GM19463 (cell line): ENCODE measurements around the gene MED16.
"Not testable (repeated sequence)": the region's sequence is repeated elsewhere in the genome, so short reads cannot be mapped to it uniquely, and the experiment has no call there.

Experiments
- ATAC-seq: cut with Tn5 transposase; IDR thresholded peaks from one replicate; pipeline ENCODE4 v1.9.1; 2021; ENCODE audit warnings: mild to moderate bottlenecking, moderate library complexity; ENCODE audit not compliant: unreplicated experiment

MED16 gene

DNA sequence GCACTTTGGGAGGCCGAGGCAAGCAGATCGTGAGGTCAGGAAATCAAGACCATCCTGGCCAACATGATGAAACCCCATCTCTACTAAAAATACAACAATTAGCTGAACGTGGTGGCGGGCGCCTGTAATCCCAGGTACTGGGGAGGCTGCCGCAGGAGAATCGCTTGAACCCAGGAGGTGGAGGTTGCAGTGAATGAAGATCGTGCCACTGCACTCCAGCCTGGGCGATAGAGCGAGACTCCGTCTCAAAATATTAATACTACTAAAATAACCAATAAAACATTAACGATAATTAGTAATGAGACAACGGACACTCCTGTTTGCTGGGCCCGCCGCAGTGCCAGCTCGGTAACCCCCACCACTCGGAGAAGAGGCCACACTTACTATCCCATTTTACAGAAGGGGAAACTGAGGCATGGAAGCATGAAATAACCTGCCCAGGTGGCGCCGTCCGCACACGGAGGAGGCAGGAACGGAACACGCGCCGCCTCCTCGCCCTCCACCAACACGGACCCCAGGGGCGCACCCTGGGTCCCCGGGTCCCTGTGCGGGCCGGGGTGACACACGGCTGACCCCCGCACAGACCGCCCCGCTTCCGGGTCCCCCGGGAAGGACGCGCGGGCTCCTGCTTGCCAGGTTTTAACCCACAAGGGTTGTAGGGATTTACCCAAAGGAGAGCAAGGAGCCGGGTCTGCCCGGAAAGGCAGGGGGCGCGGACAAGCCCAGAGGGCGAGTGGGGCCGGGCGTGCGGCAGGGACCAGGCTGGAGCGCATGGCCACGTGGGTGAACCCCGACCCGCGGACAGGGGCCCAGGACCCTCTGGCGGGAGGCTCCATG lies 18.4 kb upstream of the MED16 start:
- ATAC-seq = no peak

DNA sequence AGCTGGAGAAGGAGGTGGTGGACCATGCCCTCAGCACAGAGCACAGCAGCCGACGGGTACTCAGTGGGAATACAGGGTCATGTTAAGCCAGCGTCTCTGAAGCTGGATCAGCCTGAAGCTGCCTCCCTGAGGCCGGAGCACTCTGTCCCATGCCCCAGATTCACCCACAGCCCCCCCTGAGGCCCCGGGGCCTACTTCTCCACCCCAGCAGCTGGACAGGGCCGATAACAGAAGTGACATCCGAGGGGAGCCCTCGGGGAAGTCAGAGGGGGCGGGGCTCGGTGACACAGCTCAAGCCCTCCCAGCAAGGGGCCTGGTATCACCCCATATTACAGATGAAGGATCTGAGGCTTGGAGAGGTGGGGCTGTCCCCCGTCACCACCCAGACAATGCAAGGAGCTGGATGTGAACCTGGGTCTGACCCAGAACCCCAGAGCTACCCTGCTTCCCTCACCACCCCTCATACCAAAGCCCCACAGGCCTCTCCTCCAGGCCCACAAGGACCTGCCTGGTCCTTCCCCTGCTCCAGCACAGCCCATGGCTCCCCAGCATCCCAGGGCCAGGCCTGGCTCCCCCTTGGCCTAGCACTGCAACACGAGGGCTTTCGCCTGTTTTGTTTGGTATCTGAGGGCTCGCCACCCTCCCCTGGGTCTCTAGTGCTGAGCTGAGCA lies 14.3 kb upstream of the MED16 start:
- ATAC-seq = no peak

- ATAC-seq = no peak
Observed at GRCh38 chr19:906480-906879, 13.5 kb upstream of the MED16 start.

DNA sequence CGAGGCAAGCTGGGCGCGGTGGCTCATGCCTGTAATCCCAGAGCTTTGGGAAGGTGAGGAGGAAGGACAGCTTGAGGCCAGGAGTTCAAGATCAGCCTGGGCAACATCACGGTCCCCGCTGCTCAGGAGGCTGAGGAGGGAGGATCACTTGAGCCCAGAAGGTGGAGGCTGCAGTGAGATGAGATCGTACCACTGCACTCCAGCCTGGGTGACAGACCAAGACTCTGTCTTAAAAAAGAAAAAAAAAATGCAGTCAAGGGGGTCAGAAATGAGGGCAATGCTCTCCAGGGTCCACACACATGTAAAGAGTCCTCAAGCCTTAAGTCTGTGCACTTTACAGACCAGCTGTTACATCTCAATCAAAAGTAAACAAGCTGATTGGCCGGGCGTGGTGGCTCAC lies 11.6 kb upstream of the MED16 start:
- no peak for ATAC-seq

- no peak for ATAC-seq
Observed at GRCh38 chr19:903266-903797, 10.3 kb upstream of the MED16 start.

DNA sequence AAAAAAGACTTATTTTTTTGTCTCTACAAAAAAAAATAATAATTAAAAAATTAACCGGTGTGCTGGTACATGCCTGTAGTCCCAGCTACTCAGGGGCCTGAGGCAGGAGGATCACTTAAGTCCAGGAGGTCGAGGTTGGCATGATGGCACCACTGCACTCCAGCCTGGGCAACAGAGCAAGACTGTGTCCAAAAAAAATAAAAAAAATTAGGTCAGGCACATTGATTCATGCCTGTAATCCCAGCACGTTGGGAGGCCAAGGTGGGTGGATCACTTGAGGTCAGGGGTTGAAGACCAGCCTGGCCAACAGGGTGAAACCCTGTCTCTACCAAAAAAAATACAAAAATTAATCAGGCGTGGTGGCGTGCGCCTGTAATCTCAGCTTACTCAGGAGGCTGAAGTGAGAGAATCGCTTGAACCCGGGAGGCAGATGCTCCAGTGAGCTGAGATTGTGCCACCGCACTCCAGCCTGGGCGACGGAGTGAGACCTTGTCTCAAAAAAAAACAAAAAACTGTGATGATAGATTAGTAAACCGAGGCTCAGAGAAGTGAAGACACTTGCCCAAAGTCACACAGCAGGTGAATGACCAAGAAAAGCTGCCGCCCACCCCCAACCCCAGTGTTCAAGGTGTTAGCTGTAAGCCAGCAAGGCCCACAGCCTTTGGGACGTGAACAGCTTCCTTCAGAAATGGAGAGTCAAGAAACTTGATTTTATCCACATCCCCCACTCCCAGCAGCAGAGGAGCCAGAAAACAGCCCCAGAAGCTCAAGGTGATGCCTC lies 9.6 kb upstream of the MED16 start:
- no peak for ATAC-seq

GRCh38 chr19:902093-902370 lies 9.0 kb upstream of the MED16 start:
- ATAC-seq = no peak

DNA sequence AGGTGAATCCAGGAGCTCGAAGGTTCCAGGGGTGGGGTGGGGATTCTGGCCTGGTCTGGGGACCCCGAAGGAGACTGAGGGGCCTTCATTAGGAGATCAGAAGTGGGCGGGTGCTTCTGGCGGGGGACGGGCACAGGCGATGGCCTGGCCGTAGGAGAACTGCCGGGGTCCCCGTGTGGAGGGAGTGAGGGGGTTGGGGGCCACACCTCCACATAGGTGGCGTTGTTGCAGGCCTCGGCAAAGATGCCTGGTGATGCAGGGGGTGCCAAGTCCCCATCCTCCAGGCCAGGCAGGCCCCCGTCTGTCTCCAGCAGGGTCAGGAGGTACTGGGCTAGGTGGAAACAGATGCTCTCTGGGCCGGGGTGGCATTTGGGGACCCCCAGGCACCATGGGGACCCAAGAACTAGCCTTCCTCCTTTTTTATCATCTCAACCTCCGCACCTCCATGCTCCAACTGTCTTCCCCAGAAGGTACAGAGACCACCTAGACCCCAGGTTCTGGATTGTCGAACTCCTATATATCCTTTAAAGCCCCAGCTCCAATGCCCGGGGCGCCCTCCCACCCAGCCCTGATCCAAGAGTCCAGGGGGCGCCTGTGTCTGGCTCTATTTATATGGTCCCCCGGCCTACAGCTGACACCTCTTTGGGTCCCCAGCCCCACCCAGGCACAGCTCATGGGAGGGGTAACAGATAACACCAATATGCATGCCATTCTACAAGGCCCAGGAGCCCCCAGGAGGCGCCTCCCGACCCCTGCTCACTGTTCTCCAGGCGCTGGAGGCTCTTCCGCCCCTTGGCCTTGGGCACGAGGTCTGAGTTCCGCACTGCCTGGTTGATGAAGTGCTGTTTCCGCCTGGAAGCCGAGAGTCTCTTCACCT lies 8.5 kb upstream of the MED16 start:
- no peak for ATAC-seq

DNA sequence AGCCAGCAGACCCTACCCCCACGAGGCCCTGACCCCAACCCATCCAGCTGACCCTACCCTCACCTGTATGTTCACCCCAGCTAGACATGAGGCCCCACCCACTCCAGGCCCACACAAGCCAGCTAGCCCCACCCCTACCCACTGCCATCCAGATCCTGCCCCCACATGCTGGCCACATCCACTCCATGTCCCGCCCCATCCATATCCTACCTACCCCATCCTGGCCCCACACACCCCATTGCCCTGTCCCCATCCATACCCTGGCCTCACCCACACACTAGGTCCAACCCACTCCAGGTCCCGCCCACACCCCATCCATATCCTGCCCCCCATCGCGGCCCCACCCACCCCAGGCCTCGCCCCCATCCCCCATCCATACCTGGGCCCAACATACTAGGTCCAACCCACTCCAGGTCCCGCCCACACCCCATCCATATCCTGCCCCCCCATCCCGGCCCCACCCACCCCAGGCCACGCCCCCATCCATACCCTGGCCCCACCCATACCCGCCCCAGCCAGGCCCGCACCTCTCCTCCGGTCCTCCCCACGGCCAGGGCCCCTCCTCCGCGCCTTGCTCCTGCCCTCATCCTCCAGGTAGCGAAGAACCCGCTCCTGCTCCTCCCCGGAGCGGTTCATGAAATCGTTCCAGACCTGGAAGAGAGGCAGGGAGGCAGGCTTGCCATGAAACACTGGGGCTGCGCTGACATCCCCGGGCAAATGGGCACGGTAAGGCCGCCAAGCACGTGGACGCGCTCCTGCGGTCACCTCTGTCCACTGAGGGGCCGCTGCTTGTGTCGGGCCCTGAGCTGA lies 7.5 kb upstream of the MED16 start:
- no peak for ATAC-seq

DNA sequence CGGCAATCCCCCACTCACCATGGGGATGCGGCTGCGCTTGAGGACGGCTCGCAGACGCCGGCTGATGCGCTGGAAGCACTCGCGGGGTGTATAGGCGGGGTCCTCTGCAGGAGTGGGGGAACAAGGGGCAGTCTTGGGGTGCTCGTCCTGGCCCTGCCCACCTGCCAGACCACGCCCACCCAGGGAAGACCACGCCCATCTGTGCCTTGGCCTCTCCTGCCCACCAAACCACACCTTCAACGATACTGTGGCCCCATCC lies 7.0 kb upstream of the MED16 start:
- no peak for ATAC-seq

DNA sequence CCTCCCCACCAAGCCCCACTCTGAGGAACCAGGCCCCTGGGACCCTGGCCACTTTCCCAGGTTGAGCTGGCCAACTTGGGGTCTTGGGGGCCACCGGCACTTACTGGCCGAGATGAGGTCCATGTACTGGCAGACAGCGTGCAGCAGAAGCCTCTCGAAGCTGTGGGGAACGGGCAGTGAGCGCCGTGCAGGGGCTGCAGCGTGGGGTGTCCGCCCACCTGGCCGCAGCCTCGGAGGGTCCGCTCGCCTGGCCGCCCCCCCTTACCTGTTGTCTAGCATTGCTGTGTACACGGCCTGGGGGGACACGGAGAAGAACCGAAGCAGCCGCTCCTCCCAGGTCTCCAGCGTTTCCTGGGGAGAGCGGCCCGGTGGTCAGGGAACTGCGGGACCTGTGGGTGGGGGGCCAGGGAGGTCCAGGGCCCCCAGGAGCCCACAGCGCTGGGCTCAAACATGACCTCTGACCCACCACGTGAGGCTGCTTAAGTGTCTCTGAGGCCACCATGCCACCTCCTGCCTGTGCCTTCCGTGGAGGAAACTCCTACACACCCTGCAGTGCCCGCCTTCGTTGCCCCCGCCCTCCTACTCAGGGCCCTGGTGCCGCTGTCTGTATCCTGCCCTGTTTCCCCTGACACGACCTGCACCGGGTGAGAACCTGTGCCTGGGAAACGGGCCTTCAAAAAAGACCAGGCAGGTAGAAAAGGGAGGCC lies 6.5 kb upstream of the MED16 start:
- no peak for ATAC-seq

DNA sequence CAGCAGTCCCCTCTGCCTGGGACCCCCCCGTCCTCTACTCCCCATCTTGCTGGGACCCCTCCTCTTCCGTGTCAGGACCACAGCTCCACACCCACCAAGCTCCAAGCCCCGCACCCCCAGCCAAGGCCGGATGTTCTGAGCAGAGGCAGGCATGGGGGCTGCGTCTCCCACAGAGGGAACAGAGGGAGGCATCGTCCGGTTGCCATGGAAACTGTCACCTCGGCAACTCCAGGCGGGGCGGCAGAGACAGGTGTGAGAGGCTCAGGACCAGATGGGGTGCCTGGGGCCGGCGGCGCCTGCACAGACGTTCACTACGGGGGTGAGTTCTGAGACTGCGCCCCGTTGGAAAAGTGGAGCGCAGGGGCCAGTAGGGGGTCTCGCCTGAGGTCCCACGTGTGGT lies 5.7 kb upstream of the MED16 start:
- no peak for ATAC-seq

DNA sequence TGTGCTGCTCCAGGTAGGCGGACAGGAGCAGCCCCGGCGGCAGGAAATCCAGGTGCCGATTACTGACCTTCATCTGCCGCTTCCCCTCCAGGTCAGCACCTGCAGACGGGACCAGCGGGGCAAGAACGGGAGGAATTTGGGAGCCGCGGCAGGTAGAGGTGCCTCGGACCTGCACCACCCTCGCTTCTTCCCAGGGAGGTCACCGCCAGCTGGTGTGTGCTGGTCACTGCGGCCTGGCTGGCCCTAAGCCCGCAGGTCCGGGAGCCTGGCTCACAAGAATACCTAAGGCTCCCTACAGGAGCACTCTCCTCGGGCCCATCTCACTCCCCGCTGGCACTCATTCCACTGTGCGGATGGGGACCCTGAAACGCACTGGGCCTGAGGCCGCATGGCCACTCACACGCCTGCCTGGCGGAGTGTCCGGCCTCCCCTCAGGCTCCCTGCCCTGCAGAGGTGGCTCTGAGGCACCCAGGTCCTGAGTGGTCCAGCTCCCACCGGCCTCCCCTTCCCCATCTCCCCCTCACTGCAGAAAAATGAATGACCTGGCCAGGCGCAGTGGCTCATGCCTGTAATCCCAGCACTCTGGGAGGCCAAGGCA lies 4.6 kb upstream of the MED16 start:
- ATAC-seq = no peak

GRCh38 chr19:896999-897398 lies 4.0 kb upstream of the MED16 start:
- ATAC-seq = no peak

GRCh38 chr19:896434-896833 lies 3.4 kb upstream of the MED16 start:
- no peak for ATAC-seq

DNA sequence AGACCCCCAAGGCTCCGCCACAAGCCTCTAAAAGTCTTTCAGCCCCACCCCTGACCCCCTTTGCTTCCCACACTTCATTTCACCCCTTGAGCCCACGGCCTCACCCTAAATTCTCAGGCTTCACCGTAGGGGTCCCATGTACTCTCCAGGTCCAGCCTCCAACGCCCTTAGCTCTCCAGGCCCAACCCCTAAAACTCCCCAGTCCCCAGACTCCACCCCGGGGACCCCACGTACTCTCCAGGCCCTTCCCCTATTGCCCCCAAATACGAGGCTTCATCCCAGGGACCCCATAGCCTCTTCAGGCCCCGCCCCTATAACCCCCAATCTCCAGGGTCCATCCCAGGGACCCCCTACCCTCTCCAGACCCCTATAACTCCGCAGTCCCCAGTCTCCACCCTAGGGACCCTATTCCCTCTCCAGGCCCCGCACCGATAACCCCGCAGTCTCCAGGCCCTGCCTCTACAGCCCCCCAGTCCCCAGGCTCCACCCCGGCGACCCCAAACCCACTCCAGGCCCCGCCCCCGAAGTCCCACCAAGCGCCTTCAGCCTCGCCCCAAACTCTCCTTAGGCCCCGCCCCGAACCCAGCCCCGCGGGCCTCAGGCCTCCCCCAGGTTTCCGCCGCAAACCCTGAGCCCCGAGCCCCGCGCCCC lies 619 bp downstream of the MED16 start:
- ATAC-seq = no peak

DNA sequence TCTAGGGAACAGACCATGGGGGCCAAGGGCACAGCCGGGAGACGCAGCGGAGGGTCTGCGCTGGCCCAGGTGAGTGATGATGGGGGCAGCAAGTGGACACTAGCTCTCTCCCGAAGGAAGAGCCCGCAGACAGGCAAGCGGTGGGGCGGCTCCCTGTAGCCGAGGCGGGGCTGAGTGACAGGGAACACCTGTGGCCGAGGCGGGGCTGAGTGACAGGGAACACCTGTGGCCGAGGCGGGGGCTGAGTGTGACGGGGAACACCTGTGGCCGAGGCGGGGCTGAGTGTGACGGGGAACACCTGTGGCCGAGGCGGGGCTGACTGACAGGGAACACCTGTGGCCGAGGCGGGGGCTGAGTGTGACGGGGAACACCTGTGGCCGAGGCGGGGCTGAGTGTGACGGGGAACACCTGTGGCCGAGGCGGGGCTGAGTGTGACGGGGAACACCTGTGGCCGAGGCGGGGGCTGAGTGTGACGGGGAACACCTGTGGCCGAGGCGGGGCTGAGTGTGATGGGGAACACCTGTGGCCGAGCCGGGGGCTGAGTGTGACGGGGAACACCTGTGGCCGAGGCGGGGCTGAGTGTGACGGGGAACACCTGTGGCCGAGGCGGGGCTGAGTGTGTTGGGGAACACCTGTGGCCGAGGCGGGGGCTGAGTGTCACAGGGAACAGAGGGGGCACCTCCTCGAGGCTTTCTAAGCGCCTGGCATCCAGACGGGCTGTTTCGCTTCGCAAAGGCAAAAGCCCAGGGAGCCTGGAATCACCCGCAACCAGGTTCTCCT lies 1.4 kb downstream of the MED16 start:
- not testable (repeated sequence) for ATAC-seq

- no peak for ATAC-seq
Observed at GRCh38 chr19:890831-891230, 2.2 kb downstream of the MED16 start.
